ENCODE results near the gene FZR1. TPM values are rescaled to one million over a fixed set of nuclear protein-coding genes. Genes with fewer than 3 reads are reported as not detected.
A peak's percentile ranks its signal among the peaks of the same experiment; 100 is the strongest.

The FZR1 gene
- total RNA-seq, 1 donor from 2014 or later: 20.7 TPM

GRCh38 chr19:3545669-3546034 lies 39.5 kb downstream of the FZR1 start:
- no peak overlapping the region for H3K4me3 ChIP-seq
- no peak overlapping the region for H3K27ac ChIP-seq (replicated peaks)
- H3K9me3 ChIP-seq (replicated peaks): no peaks in the 10 kb centered on the region
- DNase-seq: no peak
- no peak for TF ChIP-seq CTCF (IDR thresholded peaks at IDR 0.05; ENCODE audit: borderline replicate concordance)
- peaks cover 11% of the 10 kb centered on the region for H3K4me1 ChIP-seq
- intact Hi-C loops (cut with micrococcal nuclease): no loop called here
- H3K27me3 ChIP-seq (ENCODE audit: low read depth): no peaks in the 10 kb centered on the region
- peaks cover 14% of the 10 kb centered on the region for H3K36me3 ChIP-seq

DNA sequence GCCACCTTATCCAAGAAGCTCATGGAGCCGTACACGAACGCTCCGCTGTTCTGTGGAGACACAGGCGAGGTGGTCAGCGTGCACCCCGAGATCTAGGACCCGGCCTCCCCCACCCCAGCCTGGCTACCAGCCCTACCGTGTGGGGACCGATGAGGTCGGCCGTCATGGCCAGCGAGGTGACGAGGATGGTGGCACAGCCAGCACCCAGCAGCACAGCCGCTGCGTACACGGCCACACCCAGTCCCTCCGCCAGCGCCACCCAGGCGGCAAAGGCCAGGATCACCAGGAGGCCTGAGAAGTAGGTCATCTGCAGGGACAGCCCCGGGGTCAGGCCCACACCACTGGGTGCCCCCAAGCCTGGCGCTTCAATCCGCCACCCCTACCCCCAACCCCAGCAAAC lies 40.0 kb downstream of the FZR1 start:
- Histone ChIP-seq H3K4me1 (peaks cover 11% of the 10 kb centered on the region), H3K27ac (replicated peaks) (no peak overlapping the region), H3K4me3 (no peak overlapping the region), H3K9me3 (replicated peaks) (no peaks in the 10 kb centered on the region), H3K27me3 (ENCODE audit: low read depth) (no peaks in the 10 kb centered on the region), H3K36me3 (peaks cover 14% of the 10 kb centered on the region)
- intact Hi-C loops (cut with micrococcal nuclease): no loop called here
- TF ChIP-seq CTCF (IDR thresholded peaks at IDR 0.05; ENCODE audit: borderline replicate concordance): no peak
- DNase-seq: no peak

DNA sequence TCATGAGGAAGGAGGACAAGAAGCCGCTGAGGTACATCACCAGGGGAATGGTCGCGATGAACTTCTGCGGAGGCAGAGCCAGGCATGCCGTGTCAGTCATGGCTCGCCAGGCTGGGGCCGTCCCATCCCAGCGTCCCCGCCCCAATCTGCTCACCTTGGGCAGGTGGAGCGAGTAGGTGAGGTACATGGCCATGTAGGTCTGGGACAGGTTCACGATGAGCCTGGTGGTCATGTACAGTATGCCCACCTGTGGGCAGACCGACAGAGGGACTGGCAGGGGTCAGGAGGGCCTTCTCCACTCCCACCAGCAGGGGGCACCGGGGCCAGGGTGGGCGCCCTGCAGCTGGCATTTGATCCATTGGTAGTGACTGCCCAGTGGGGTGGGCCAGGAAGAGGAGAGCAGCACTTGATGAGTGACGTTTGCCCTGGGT lies 41.2 kb downstream of the FZR1 start:
- no peaks in the 10 kb centered on the region for H3K27me3 ChIP-seq (ENCODE audit: low read depth)
- TF ChIP-seq CTCF (IDR thresholded peaks at IDR 0.05; ENCODE audit: borderline replicate concordance): peak; percentile 57
- no peak for DNase-seq
- H3K27ac ChIP-seq (replicated peaks): no peak overlapping the region
- no peak overlapping the region for H3K4me3 ChIP-seq
- H3K36me3 ChIP-seq: peaks cover 14% of the 10 kb centered on the region
- H3K4me1 ChIP-seq: peaks cover 11% of the 10 kb centered on the region
- H3K9me3 ChIP-seq (replicated peaks): no peaks in the 10 kb centered on the region
- intact Hi-C loops (cut with micrococcal nuclease): no loop called here

DNA sequence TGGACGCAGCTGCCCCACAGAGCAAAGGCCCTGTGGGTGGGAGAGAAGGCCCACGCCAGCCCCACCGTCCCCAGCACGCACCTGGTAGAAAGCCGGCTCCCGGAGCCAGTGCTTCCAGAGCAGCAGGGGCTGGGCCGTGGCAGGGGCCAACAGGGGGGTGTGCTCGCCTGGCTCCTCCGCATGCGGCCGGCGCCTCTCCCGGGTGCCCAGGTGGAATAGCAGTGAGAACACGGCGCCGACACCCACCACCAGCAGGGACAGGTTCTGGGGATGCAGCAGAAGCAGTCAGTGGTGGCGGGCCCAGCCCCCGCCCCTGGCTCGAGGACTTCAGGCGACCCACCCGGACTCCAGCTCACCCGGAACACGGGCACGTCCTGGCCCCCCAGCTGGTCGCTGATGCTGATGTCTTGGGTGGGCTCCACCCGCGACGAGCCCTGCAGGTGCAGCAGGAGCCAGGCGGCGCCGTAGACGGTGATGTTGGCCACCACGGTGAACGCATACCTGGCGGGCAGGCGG lies 41.7 kb downstream of the FZR1 start:
- Histone ChIP-seq H3K9me3 (replicated peaks) (no peaks in the 10 kb centered on the region), H3K36me3 (peaks cover 14% of the 10 kb centered on the region), H3K4me3 (no peak overlapping the region), H3K27ac (replicated peaks) (no peak overlapping the region), H3K27me3 (ENCODE audit: low read depth) (no peaks in the 10 kb centered on the region), H3K4me1 (peaks cover 15% of the 10 kb centered on the region)
- no peak for DNase-seq
- intact Hi-C loops (cut with micrococcal nuclease): no loop called here
- no peak for TF ChIP-seq CTCF (IDR thresholded peaks at IDR 0.05; ENCODE audit: borderline replicate concordance)

GRCh38 chr19:3548606-3549005 lies 42.5 kb downstream of the FZR1 start:
- Histone ChIP-seq H3K4me1 (peaks cover 15% of the 10 kb centered on the region), H3K36me3 (peaks cover 14% of the 10 kb centered on the region), H3K4me3 (no peak overlapping the region), H3K27me3 (ENCODE audit: low read depth) (no peaks in the 10 kb centered on the region), H3K9me3 (replicated peaks) (no peaks in the 10 kb centered on the region), H3K27ac (replicated peaks) (no peak overlapping the region)
- no peak for TF ChIP-seq CTCF (IDR thresholded peaks at IDR 0.05; ENCODE audit: borderline replicate concordance)
- intact Hi-C loops (cut with micrococcal nuclease): no loop called here
- no peak for DNase-seq

Data from left ventricle myocardium inferior (tissue), 1 donor.